ENCODE data around the gene C18orf63. TPM values are rescaled to one million over a fixed set of nuclear protein-coding genes. Genes with fewer than 3 reads are reported as not detected.

C18orf63 gene
- total RNA-seq, 1 experiment from 2014 or later, result not detected

GRCh38 chr18:74400813-74401212, 85.2 kb downstream of the C18orf63 start:
- H3K27me3 ChIP-seq (ENCODE audit: control insufficient read depth, insufficient read depth, low read length), result peaks cover 14% of the 10 kb centered on the region
- no peak for DNase-seq (ENCODE audit: low read depth, low spot score)
- in situ Hi-C loops (cut with HindIII; ENCODE audit: low pct_unique_long_range_greater_than_20kb, low sequenced_read_pairs), result no loop called here

GRCh38 chr18:74402806-74403433, 87.3 kb downstream of the C18orf63 start:
- ATAC-seq, result no peak
- DNase-seq (ENCODE audit: low read depth, low spot score), result no peak
- TF ChIP-seq TCF7L2 (IDR thresholded peaks at IDR 0.05; ENCODE audit: low read depth, low read length) (no peak), SIN3A (IDR thresholded peaks at IDR 0.05; ENCODE audit: borderline replicate concordance, insufficient read depth, low read depth, low read length) (no peak), REST (IDR thresholded peaks at IDR 0.05; ENCODE audit: insufficient read depth in 1 of 2, low read depth in 2 of 2, low read length in 1 of 2) (no peak), POLR2AphosphoS5 (IDR thresholded peaks at IDR 0.05; ENCODE audit: low read depth, low read length) (no peak), CTCF (IDR thresholded peaks at IDR 0.05) (no peak)
- H3K9me3 ChIP-seq (ENCODE audit: control insufficient read depth, insufficient read depth, low read depth, low read length), result no peaks in the 10 kb centered on the region
- H3K4me3 ChIP-seq (ENCODE audit: low read depth in 2 of 2, low read length in 2 of 2), result no peak overlapping the region
- in situ Hi-C loops (cut with HindIII; ENCODE audit: low pct_unique_long_range_greater_than_20kb, low sequenced_read_pairs), result no loop called here
- intact Hi-C loops (cut with micrococcal nuclease; ENCODE audit: unreplicated experiment), result no loop called here
- H3K27me3 ChIP-seq (ENCODE audit: control insufficient read depth, insufficient read depth, low read length), result peaks cover 18% of the 10 kb centered on the region
- BruUV-seq (replicated peaks), result no TSS peak
- ChIA-PET CTCF (no interaction called here), POLR2A (no interaction called here)
- no peaks in the 10 kb centered on the region for H3K36me3 ChIP-seq (ENCODE audit: control insufficient read depth, insufficient read depth, low read length)
- H3K4me1 ChIP-seq (ENCODE audit: control insufficient read depth, insufficient read depth, low read length), result 0 out of 2 replicates have a peak, but pooled peaks cover 2% of the 10 kb centered on the region
- H3K27ac ChIP-seq (ENCODE audit: low read length), result no peak overlapping the region

More at GRCh38 chr18:74400813-74401212, 85.2 kb downstream of the C18orf63 start:
- H3K36me3 ChIP-seq (ENCODE audit: control insufficient read depth, insufficient read depth, low read length), result no peaks in the 10 kb centered on the region
- intact Hi-C loops (cut with micrococcal nuclease; ENCODE audit: unreplicated experiment), result no loop called here
- H3K9me3 ChIP-seq (ENCODE audit: control insufficient read depth, insufficient read depth, low read depth, low read length), result no peaks in the 10 kb centered on the region
- H3K27ac ChIP-seq (ENCODE audit: low read length), result no peak overlapping the region
- H3K4me1 ChIP-seq (ENCODE audit: control insufficient read depth, insufficient read depth, low read length), result no peaks in the 10 kb centered on the region
- no peak for ATAC-seq
- no peak overlapping the region for H3K4me3 ChIP-seq (ENCODE audit: low read depth in 2 of 2, low read length in 2 of 2)
- TF ChIP-seq SIN3A (IDR thresholded peaks at IDR 0.05; ENCODE audit: borderline replicate concordance, insufficient read depth, low read depth, low read length) (no peak), POLR2AphosphoS5 (IDR thresholded peaks at IDR 0.05; ENCODE audit: low read depth, low read length) (no peak)
- no TSS peak for BruUV-seq (replicated peaks)
- CTCF ChIA-PET, result no interaction called here
- POLR2A ChIA-PET, result no interaction called here

- intact Hi-C loops (cut with micrococcal nuclease; ENCODE audit: unreplicated experiment), result no loop called here
Measured at GRCh38 chr18:74407888-74408287, 92.2 kb downstream of the C18orf63 start.

More at GRCh38 chr18:74407888-74408287, 92.2 kb downstream of the C18orf63 start:
- in situ Hi-C loops (cut with HindIII; ENCODE audit: low pct_unique_long_range_greater_than_20kb, low sequenced_read_pairs), result no loop called here
- H3K9me3 ChIP-seq (ENCODE audit: control insufficient read depth, insufficient read depth, low read depth, low read length), result no peaks in the 10 kb centered on the region
- H3K27ac ChIP-seq (ENCODE audit: low read length), result no peak overlapping the region
- ChIA-PET CTCF (no interaction called here), POLR2A (interaction anchor here (0.7 kb wide), 1 partner anchor 499 kb away, joined by 3 read pairs; no protein-coding TSS in a partner anchor)
- ATAC-seq (no peak), DNase-seq (ENCODE audit: low read depth, low spot score) (no peak)
- H3K36me3 ChIP-seq (ENCODE audit: control insufficient read depth, insufficient read depth, low read length), result no peaks in the 10 kb centered on the region
- H3K4me3 ChIP-seq (ENCODE audit: low read depth in 2 of 2, low read length in 2 of 2), result no peak overlapping the region
- 0 out of 2 replicates have a peak, but pooled peaks cover 5% of the 10 kb centered on the region for H3K4me1 ChIP-seq (ENCODE audit: control insufficient read depth, insufficient read depth, low read length)
- TF ChIP-seq CTCF (IDR thresholded peaks at IDR 0.05), result no peak
- no peak for TF ChIP-seq REST (IDR thresholded peaks at IDR 0.05; ENCODE audit: insufficient read depth in 1 of 2, low read depth in 2 of 2, low read length in 1 of 2)
- no peak for TF ChIP-seq TCF7L2 (IDR thresholded peaks at IDR 0.05; ENCODE audit: low read depth, low read length)
- TF ChIP-seq POLR2AphosphoS5 (IDR thresholded peaks at IDR 0.05; ENCODE audit: low read depth, low read length), result no peak
- no peak for TF ChIP-seq SIN3A (IDR thresholded peaks at IDR 0.05; ENCODE audit: borderline replicate concordance, insufficient read depth, low read depth, low read length)
- peaks cover 20% of the 10 kb centered on the region for H3K27me3 ChIP-seq (ENCODE audit: control insufficient read depth, insufficient read depth, low read length)
- no TSS peak for BruUV-seq (replicated peaks)

All from Panc1 (cell line).